Keratinocyte (primary cell): Measurements from ENCODE around the gene NR6A1. TPM values are rescaled to one million over a fixed set of nuclear protein-coding genes. Genes with fewer than 3 reads are reported as not detected.
A peak's percentile ranks its signal among the peaks of the same experiment; 100 is the strongest.

ENCODE experiments used
- DNase-seq: peaks from one replicate; pipeline ENCODE4 v3.0.0-alpha.2; 2011; ENCODE audit warnings: low read depth, missing footprints, low spot score
- FAIRE-seq: peaks from 2 replicates; lab custom pipeline; 2011; peaks lifted over from hg19 to GRCh38; lab: Jason Lieb, UNC
- H2AFZ ChIP-seq: 2 replicates; pipeline ENCODE4 v1.6.0; 2012; ENCODE audit warnings: low read length, control low read depth, inconsistent platforms; ENCODE audit not compliant: control insufficient read depth
- H3K27ac ChIP-seq: 2 replicates; pipeline ENCODE4 v1.5.1; 2011; ENCODE audit warnings: low read length; ENCODE audit not compliant: control insufficient read depth, insufficient read depth
- H3K27me3 ChIP-seq: 3 replicates; pipeline ENCODE4 v1.6.0; 2011; ENCODE audit warnings: low read length; ENCODE audit not compliant: control insufficient read depth, insufficient read depth; ENCODE audit errors: extremely low read depth
- H3K36me3 ChIP-seq, 2 experiments: 2 replicates in 1 of 2; 3 replicates in 1 of 2; pipeline ENCODE4 v1.5.1; 2011; ENCODE audit warnings: low read length in 2 of 2, mild to moderate bottlenecking in 1 of 2; ENCODE audit not compliant: control insufficient read depth in 2 of 2, insufficient read depth in 2 of 2; ENCODE audit errors: extremely low read depth in 1 of 2
- H3K4me1 ChIP-seq: 3 replicates; pipeline ENCODE4 v1.5.1; 2011; ENCODE audit warnings: low read length; ENCODE audit not compliant: control insufficient read depth, insufficient read depth; ENCODE audit errors: extremely low read depth
- H3K4me2 ChIP-seq: 3 replicates; pipeline ENCODE4 v1.6.0; 2011; ENCODE audit warnings: low read depth, low read length; ENCODE audit not compliant: control insufficient read depth, insufficient read depth; ENCODE audit errors: extremely low read depth
- H3K4me3 ChIP-seq, 3 experiments: fragments of 200-600 bp in 1 of 3; sonication (generic) in 1 of 3; 2 replicates in 2 of 3; 3 replicates in 1 of 3; pipeline ENCODE4 v1.5.1; 2011 to 2016; ENCODE audit warnings: low read length in 3 of 3, mild to moderate bottlenecking in 3 of 3, control low read depth in 2 of 3, inconsistent platforms in 1 of 3, low read depth in 1 of 3, mixed read lengths in 1 of 3, mixed run types in 1 of 3, moderate library complexity in 1 of 3; ENCODE audit not compliant: control insufficient read depth in 2 of 3, insufficient read depth in 2 of 3; ENCODE audit errors: extremely low read depth in 1 of 3
- H3K79me2 ChIP-seq: 2 replicates; pipeline ENCODE4 v1.6.0; 2012; ENCODE audit warnings: low read length; ENCODE audit not compliant: control insufficient read depth, insufficient read depth
- H3K9ac ChIP-seq: 3 replicates; pipeline ENCODE4 v1.6.0; 2011; ENCODE audit warnings: low read length; ENCODE audit not compliant: control insufficient read depth, insufficient read depth; ENCODE audit errors: extremely low read depth
- H3K9me1 ChIP-seq: 3 replicates; pipeline ENCODE4 v1.6.0; 2011; ENCODE audit warnings: low read length; ENCODE audit not compliant: control insufficient read depth, insufficient read depth; ENCODE audit errors: extremely low read depth
- H3K9me3 ChIP-seq: 2 replicates; pipeline ENCODE4 v1.5.1; 2012; ENCODE audit warnings: low read depth, low read length; ENCODE audit not compliant: control insufficient read depth
- H4K20me1 ChIP-seq: 3 replicates; pipeline ENCODE4 v1.6.0; 2011; ENCODE audit warnings: low read length; ENCODE audit not compliant: control insufficient read depth, insufficient read depth; ENCODE audit errors: extremely low read depth
- EZH2 ChIP-seq: IDR thresholded peaks from one replicate; pipeline ENCODE4 v1.6.1; 2012; ENCODE audit warnings: inconsistent platforms, mild to moderate bottlenecking, low read length, moderate library complexity
- dilution Hi-C: fragments of 300-500 bp; cut with MboI; formaldehyde crosslinking; loops from one replicate; pipeline ENCODE4 v1.7.0; 2020; ENCODE audit warnings: low sequenced_read_pairs; ENCODE audit not compliant: extremely low pct_ligation_motif_present
- polyA plus RNA-seq, 5 experiments: library from polyadenylated mRNA; depleted of rRNA in 3 of 5; stranded (reverse) in 3 of 5; stranded (forward) in 1 of 5; unstranded in 1 of 5; fragments of >200 nt; gene quantifications; 1 replicate in 1 of 5; 2 replicates in 3 of 5; 3 replicates in 1 of 5; pipeline versions ENCODE4 v1.2.1 to v1.2.3, GENCODE V29; 2011 to 2012; ENCODE audit warnings: missing spikeins in 2 of 5, low read depth in 1 of 5, low replicate concordance in 1 of 5
- TF ChIP-seq, protein P1 (sequence below), 3 experiments: IDR thresholded peaks in 1 of 3; conservative IDR thresholded peaks in 1 of 3; optimal IDR thresholded peaks in 1 of 3; 2 replicates in 2 of 3; 3 replicates in 1 of 3; pipeline versions ENCODE3 to v1.5.1; 2011; ENCODE audit warnings: low read length in 3 of 3, mild to moderate bottlenecking in 3 of 3, moderate library complexity in 2 of 3, control low read depth in 1 of 3, inconsistent platforms in 1 of 3; ENCODE audit not compliant: insufficient read depth in 2 of 3; ENCODE audit errors: extremely low read depth in 1 of 3

NR6A1 gene
- polyA plus RNA-seq, 1 donor (not counting 4 experiments of a cell fraction or from before 2014, with no cell fraction given), result 1.8 TPM

GRCh38 chr9:124652615-124653393 lies 118.3 kb downstream of the NR6A1 start:
- peak; percentile 87 for FAIRE-seq
- H3K4me1 ChIP-seq, result peaks cover 38% of the 10 kb centered on the region
- peak overlapping the region; percentile 69 for H3K4me2 ChIP-seq
- no peaks in the 10 kb centered on the region for H4K20me1 ChIP-seq
- H2AFZ ChIP-seq, result no peak overlapping the region
- peak overlapping the region in 2 of 3 experiments; percentile 22 to 39 for H3K4me3 ChIP-seq
- H3K9me3 ChIP-seq, result no peaks in the 10 kb centered on the region
- no peaks in the 10 kb centered on the region for H3K79me2 ChIP-seq
- H3K36me3 ChIP-seq, result no peaks in the 10 kb centered on the region
- peak overlapping the region; percentile 85 for H3K27ac ChIP-seq
- H3K9ac ChIP-seq, result peak overlapping the region; percentile 33
- dilution Hi-C loops, result no loop called here
- DNase-seq, result peak; percentile 78
- no peaks in the 10 kb centered on the region for H3K27me3 ChIP-seq
- H3K9me1 ChIP-seq, result no peaks in the 10 kb centered on the region
- TF ChIP-seq EZH2, result no peak
- TF ChIP-seq, protein P1, sequence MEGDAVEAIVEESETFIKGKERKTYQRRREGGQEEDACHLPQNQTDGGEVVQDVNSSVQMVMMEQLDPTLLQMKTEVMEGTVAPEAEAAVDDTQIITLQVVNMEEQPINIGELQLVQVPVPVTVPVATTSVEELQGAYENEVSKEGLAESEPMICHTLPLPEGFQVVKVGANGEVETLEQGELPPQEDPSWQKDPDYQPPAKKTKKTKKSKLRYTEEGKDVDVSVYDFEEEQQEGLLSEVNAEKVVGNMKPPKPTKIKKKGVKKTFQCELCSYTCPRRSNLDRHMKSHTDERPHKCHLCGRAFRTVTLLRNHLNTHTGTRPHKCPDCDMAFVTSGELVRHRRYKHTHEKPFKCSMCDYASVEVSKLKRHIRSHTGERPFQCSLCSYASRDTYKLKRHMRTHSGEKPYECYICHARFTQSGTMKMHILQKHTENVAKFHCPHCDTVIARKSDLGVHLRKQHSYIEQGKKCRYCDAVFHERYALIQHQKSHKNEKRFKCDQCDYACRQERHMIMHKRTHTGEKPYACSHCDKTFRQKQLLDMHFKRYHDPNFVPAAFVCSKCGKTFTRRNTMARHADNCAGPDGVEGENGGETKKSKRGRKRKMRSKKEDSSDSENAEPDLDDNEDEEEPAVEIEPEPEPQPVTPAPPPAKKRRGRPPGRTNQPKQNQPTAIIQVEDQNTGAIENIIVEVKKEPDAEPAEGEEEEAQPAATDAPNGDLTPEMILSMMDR (optimal IDR thresholded peaks at IDR 0.05 in 1 of 3, IDR thresholded peaks at IDR 0.05 in 1 of 3, conservative IDR thresholded peaks at IDR 0.05 in 1 of 3; ENCODE audit: extremely low read depth in 1 of 3, insufficient read depth in 2 of 3, low read length in 3 of 3), result no peak

GRCh38 chr9:124652203-124652602 lies 118.9 kb downstream of the NR6A1 start:
- Histone ChIP-seq H4K20me1 (no peaks in the 10 kb centered on the region), H3K4me3 (peak overlapping the region in 2 of 3 experiments; percentile 8 to 39), H3K27ac (peak overlapping the region; percentile 85), H3K27me3 (no peaks in the 10 kb centered on the region), H3K9ac (peak overlapping the region; percentile 33), H3K36me3 (no peaks in the 10 kb centered on the region), H3K4me1 (peaks cover 34% of the 10 kb centered on the region), H3K79me2 (no peaks in the 10 kb centered on the region), H2AFZ (no peak overlapping the region), H3K9me1 (no peaks in the 10 kb centered on the region), H3K9me3 (no peaks in the 10 kb centered on the region), H3K4me2 (peak overlapping the region; percentile 69)
- dilution Hi-C loops, result no loop called here
- no peak for FAIRE-seq
- TF ChIP-seq, protein P1 (optimal IDR thresholded peaks at IDR 0.05 in 1 of 3, IDR thresholded peaks at IDR 0.05 in 1 of 3, conservative IDR thresholded peaks at IDR 0.05 in 1 of 3; ENCODE audit: extremely low read depth in 1 of 3, insufficient read depth in 2 of 3, low read length in 3 of 3), result no peak
- no peak for TF ChIP-seq EZH2
- DNase-seq, result no peak
